Left renal pelvis (tissue), 4 donors: ENCODE results near the gene MAT2B. TPM values are rescaled to one million over a fixed set of nuclear protein-coding genes. Genes with fewer than 3 reads are reported as not detected.

ENCODE experiments used
- DNase-seq, 4 donors: peaks; one replicate each; pipeline ENCODE4 v3.0.0-alpha.2; 2013; ENCODE audit warnings: low read depth in 4 of 4, low spot score in 3 of 4
- polyA plus RNA-seq, 4 donors: library from polyadenylated mRNA; unstranded; fragments of 120-200 nt; gene quantifications; one replicate each; pipeline ENCODE4 v1.2.1, GENCODE V29; 2013; ENCODE audit not compliant: insufficient read length in 4 of 4

Gene MAT2B
- 100 to 1,000 TPM in 3 of 4 donors, 10 to 100 TPM in 1; 75.7 to 129 (median 115) TPM for polyA plus RNA-seq

DNA sequence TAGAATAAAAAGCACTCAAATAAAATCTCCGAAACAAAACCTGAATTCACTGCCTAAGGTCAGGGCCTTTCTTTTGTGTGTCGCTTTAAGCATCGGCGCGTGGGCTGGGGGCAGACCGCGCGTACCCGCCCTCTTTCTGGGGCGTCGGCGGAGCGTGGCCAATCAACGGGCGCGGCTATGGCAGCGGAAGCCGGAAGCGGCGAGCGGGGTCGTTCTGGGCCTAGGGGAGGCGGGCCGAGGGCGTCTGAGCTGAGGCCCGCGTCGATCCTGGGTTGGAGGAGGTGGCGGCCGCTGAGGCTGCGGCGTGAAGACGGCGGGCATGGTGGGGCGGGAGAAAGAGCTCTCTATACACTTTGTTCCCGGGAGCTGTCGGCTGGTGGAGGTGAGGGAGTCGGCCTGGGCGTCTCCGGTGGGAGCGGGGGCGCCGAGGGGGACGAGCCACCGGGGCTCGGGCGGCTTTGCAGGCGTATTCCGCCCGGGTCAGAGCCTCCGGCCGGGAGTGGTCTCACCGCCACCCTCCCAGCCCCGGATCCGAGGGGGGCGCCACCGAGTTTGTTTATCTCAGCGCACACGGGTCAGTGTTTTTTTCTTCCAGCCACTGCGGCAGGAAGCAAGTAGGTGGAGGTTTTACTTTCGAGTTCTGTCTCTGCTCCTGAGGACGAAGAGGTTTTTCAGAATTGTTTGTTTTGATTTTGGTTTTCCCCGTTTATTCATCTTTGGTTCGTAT is at the start of gene MAT2B:
TSS of gene MAT2B (plus strand) at position 252 of the 727 bp plus-strand sequence. CDS start at position 320, 68 bp downstream.
- peak; percentile 85 to 91 (median 90) for DNase-seq

DNA sequence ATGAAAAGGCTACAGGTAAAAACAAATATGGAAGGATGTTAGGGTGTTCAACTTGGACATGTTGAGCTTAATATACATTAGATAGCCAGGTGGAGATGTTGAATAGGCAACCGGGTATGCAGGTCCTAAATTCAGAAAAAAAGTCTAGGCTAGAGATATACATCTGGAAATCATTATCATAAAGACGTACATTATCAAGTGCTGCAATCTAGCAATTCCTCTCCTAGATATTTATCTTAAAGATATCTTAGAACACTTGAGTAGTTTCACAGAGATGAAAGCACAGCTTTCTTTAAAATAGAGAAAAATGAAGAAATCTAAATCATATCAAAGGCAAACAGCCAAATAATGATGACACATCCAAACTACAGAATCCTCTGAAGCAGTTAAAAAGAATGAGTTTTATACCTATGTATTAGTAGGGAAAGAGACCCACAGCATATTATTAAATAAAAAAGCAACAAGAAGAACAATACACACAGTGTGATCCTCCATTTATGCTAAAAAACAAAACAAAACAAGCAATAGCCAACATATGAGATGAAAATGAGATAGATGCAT is 49.3 kb upstream of the MAT2B start:
- DNase-seq = no peak

DNA sequence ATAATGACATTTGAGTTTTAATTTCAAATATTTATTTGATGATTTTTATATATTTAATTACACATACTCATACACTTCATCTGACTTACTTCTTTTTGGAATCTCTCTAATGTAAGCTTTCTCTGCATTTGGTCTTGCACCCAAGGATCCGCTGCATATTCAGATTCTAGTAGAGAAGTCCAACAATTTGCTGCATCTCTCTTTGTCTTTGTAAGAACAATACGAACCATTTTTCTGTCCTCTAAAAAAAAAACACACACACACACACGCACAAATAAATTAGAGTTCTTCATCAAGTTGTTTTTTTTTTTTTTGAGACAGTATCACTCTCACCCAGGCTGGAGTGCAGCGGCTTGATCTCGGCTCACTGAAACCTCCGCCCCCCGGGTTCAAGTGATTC is 48.6 kb upstream of the MAT2B start:
- no peak for DNase-seq

DNA sequence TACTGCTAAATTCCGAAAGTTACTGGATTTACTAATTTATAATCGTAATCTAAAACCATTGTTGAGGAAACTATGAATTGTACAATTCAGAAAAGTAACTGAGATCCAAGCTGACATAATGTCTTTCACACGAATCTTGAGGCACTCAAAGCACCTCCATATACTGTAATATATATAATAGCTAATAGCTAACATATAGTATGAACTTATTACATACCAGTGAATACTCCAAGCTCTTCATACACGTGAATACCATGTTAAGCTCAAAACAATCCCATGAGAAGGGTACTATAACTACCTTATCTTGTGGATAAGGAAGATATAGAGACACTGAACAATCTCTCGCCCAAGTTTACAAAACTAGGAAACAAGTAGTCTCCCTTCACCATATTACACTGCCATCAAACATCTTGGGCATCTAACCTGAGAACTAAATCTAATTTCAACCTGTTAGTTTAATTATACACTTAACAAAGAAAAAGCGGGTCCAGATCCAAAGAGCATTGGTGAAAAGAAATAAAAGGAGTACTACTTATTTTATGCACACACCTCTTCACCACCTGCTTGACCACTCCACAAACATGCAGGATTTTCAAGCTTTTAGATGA is 46.5 kb upstream of the MAT2B start:
- DNase-seq = no peak

DNA sequence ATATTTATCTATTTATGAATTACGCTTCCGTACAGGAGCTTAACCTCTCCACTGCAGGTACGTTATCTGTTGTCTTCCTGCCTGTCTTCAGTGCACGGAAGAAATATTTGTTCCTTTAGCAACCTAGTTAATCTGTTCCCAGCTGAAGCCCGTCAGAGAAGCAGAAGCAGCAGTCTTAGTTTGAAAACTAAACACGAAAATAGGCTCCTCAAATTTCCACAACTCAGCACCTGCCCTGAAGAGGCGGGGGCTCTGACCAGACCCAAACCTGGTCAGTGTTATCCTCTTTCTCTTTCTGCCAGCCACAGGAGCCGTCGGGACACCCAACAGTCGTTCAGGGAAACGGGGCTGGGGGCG is 46.0 kb upstream of the MAT2B start:
- DNase-seq = no peak

DNA sequence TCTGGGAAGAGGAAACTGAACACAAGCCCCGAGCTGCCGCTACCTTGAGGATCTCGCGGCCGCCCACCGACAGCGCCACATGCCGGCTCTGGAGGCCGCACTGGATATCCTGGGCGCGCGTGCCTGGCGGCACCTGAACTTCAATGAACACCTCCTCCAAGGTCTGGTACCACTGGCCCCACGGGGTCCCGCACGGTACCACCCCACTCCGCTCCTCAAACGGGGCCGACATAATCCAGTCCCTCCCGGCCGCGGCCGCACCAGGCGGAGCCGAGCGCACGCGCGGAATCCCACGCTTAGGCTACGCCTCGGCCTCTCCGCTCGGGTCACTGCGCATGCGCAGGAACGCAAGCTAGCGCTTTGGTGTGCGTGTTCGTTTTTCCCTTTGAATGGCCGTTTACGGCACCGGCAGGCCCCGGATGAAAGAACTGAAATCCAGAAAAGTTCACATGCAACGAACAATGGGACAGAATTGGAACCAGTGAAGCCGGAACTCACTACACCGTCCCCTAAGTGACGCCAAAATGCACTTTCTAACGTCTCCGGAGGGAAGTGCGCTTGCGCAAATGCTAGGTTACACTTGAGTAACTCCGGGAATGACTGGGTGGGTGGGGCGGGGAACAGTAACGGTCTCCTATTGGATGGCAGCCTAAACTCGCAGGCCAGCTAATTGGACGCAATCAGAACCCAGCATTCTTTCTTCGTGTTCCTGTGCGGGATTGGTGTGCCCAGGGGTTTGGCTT is 45.4 kb upstream of the MAT2B start, which contains the start of gene NUDCD2:
TSS of gene NUDCD2 (minus strand) at position 284 of the 743 bp plus-strand sequence. CDS start at position 232, 52 bp downstream.
- peak; percentile 95 to 98 (median 96) for DNase-seq

DNA sequence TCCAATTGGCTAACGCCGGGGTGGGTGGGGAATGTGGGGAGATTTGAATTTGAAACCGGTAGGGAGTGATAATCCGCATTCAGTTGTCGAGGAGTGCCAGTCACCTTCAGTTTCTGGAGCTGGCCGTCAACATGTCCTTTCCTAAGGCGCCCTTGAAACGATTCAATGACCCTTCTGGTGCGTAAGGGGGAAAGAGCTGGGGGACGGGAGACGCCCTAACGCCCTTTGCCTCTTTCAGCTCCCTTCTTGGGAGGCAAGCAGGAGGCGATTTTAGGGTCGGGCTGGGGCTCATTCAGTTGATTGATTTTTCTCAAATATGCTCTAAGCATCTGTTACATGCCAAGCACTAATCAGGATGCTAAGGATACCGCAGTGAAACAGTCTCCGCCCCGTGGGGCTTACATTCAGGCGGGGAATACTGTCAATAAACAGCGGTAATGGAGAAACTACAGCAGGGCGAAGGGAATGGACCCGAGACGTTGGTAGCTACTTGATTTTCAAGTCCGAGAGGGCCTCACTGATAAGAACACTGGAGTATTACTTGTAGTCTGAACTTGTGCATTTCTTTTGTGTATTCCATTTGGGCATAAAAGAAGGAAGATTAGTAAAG is 44.8 kb upstream of the MAT2B start, which contains the start of gene HMMR:
TSS of gene HMMR (plus strand) at position 71 of the 610 bp plus-strand sequence. CDS start at position 132, 61 bp downstream.
- no peak for DNase-seq

DNA sequence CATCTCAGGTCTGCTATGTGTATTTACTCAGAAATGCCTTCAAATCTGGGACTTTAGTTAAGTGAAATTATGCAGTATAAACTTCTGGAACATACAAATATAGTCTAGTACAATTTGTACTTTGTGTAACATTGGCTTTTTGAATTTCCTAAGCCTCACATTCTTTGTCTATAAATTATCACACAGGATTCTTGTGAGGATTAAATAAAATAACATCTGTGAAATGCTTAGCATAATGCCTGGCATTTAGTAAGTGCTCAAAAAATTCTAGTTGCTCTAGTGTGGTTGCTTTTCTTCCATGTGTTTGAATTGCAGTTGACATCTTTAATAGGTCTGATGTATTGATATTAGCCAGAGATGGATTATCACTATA is 42.4 kb upstream of the MAT2B start:
- DNase-seq = no peak

DNA sequence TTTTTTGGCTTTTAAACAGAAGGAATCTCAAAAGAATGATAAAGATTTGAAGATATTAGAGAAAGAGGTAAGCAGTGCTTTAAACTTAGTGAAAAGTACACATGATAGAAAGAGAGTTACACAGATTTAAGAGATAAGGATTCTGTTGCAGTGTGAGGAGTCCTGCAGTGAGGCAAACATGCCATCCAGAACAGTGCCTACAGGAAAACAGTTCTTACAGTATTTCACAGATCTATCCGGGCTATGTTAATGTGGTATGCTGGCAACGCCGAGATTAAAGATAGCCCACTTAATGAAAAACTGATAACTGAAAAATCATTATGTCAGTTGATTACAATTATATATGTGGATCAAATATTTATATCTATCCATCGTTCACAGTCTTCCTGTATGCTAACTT is 37.7 kb upstream of the MAT2B start:
- no peak for DNase-seq

DNA sequence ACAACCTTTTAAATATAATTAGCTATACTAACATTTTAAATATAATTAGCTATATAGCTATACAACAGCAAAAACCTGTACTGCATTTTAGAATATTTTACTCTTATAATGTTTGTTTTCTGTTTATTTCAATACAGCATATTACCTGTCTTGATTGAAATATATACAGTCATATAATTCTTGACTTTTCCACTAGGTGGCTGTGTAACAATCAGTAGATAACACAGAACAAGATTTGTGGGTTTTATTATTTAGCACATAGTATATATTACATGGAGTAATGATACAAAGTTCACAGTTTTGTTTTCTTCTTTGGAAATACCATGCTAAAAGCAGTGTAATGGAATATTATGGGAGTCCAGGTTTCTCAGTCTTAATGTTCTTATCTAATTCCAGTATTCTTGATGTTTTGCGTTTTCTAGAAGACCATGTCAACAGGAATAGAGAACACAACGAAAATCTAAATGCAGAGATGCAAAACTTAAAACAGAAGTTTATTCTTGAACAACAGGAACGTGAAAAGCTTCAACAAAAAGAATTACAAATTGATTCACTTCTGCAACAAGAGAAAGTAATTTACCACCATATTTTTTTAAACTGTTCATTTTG is 31.7 kb upstream of the MAT2B start:
- DNase-seq = no peak

DNA sequence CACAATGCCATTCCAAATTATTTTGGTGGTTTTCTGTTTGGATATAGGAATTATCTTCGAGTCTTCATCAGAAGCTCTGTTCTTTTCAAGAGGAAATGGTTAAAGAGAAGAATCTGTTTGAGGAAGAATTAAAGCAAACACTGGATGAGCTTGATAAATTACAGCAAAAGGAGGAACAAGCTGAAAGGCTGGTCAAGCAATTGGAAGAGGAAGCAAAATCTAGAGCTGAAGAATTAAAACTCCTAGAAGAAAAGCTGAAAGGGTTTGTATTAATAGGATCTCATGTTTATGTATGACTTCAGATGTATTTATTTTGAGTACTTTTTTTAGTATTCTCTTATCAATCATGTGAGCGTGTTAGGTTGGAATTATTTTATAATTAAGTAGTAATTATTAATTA is 30.0 kb upstream of the MAT2B start:
- no peak for DNase-seq

DNA sequence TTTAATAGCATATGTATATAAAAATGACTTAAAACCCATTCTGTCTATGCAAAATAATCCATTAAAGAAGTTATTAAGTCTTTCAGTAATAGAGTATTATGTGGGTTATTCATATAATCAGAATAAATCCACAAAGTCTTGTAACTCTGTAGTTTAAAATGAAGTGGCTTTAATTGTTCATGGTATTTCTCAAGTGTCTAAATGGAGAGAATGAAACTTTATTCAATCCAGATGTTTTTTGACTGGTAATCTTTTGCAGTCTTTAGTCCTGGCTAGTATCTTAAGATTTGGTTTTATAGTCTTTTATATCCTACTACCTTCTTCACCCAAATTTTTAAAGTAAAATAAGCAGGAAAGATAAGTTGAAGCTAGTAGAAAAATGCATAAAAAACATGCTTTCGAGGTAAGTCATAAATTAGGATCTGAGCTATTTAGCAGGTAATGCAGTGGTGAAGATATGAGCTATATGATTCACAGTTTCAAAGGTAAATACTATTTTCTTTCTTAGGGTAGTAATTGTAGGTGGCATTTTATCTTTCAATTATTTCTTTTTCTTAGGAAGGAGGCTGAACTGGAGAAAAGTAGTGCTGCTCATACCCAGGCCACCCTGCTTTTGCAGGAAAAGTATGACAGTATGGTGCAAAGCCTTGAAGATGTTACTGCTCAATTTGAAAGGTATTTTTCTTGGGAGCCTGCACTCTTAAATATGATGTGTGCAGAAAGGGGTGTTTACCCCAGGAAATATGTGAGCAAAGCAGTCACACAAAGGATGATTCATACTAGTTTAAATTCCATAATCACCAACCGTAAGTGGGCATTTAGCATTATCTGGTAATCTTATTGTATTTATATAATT is 27.1 kb upstream of the MAT2B start:
- DNase-seq = no peak

DNA sequence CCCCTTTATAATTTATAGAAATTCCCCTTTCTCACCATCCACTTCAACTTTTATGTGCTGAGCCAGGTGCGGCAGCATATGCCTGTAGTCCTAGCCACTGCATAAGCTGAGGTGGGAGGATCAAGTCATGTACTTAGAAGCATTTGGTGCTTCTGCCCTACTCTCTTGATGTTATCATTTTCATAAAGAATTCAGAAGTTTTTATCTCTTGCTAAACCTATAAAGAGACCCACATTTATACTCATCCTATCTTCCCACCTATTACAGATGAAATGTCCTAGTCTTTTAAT is 26.5 kb upstream of the MAT2B start:
- DNase-seq = no peak

DNA sequence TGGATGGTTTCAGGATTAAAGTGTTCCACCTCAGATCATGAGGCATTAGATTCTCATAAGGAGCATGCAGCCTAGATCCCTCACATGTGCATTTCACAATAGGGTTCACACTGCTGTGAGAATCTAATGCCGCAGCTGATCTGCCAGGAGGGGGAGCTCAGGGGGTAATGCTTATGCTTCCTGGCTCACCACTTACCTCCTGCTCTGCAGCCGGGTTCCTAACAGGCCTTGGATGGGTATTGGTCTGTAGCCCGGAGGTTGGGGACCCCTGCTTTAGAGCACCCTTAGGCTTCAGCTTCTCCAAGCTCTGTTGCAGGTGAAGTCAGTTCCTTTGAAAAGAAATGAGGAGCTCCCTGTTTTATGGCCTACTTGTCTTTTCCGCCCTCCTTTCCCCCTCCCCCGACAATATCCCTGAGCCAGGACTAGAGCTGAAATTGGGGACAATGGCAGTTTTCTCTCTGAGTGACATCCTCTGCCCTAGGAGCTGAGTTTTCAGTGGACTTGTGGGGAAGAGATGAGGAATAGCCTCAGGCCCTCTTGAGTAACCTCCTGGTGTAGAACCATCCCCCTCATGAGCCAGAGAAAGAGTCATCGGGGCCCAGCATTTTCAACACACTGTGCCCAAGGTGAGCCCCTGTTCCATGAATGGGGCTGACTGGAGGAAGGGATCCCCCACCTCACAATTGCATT is 16.2 kb upstream of the MAT2B start:
- DNase-seq = no peak

DNA sequence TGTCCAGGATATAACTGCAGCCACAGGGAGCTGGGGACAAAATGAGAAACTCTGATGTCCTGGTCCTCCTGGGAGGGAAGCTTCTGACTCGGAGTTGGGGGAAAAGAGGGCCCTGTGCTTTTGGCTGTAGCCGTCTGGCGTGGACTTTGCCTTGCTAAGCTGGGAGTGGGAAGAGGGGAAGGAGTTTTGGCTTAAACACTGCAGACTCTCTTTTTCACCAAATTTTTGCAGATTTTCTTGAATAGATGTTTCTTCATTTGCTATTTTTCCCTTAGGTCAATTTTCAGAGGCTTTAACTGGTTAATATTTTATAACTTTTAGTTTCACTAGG is 15.7 kb upstream of the MAT2B start:
- DNase-seq = no peak

DNA sequence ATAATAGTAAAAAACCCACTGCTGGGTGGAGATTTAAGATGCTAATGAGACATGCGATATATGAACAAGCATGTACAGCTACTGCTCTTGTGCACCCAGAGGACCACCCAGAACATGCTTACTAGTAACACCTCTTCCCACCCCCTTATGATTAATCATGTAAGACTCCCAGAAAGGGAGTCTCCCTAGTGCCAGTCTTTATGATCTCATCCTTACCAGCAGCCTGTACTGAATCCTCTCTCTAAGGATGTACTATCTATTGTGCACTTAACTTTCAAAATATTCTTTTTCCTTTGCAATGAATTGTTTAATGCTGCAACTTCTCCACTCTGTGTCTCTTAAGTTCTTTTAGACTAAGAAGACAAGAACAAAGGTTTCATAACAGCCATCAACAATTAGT is 9.1 kb upstream of the MAT2B start:
- no peak for DNase-seq

DNA sequence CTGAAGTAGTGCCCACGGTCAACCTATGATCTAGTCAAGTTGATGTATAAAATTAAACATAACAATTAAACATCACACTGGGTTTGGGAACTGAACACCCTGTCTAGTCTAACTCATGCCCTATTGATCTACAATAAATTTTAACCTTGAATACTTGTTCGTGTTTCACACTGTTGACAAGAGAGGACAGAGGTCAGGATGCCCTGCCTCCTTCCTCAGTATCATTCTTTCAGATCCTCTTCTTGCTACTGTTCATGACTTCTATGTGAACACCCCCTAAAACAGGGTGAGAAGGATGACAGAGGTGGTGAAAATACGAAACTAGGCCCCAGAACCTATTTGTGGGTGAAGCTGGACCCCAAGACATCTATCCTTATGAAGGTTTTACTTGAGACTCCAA is 8.1 kb upstream of the MAT2B start:
- DNase-seq = no peak

DNA sequence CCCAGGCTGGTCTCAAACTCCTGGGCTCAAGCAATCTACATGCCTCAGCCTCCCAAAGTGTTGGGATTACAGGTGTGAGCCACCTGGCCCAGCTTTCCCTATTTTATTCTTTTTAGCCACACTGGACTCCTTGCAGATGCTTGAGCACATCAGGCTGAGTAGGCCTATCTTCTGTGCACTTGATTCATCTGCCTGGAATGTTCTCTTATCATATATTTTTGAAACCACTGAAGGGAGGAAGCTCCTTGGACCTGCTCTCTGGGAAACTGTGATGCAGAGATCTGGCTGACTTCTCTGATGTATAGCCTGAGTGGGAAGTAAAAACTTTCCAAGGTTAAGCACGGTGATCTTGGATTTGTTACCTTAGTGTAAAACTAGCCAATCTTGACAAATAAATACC is 6.5 kb upstream of the MAT2B start:
- no peak for DNase-seq

DNA sequence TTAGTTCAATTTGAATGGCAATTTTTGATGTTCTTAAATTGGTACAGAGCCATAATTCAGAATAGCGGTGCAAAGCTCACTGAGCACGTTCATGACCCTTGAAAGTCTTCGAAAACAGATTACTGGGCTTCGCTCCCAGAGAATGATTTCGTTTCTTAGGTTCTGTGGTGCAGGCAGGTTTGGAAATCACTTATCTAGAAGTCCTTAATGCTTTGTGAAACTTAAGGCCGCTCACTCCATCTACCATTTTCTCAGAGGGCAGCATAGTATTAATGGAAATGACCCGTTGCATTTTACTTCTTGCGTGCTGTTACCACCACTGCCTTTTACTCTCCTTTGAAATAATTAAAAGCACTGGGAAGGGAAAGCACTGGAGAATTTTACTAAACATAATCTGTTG is 2.9 kb upstream of the MAT2B start:
- no peak for DNase-seq
